Ectodermal cell (in vitro differentiated cells): ENCODE measurements around the gene NINJ2.
"Not testable (repeated sequence)": the region's sequence is repeated elsewhere in the genome, so short reads cannot be mapped to it uniquely, and the experiment has no call there.

Experiments used
- H3K27ac ChIP-seq: 2 replicates; pipeline ENCODE4 v1.7.0; 2013; ENCODE audit warnings: mild to moderate bottlenecking, low read depth, low read length; ENCODE audit not compliant: insufficient read depth, poor library complexity, severe bottlenecking
- H3K27me3 ChIP-seq: 2 replicates; pipeline ENCODE4 v1.7.0; 2013; ENCODE audit warnings: mild to moderate bottlenecking, low read length; ENCODE audit not compliant: insufficient read depth, control insufficient read depth, poor library complexity, severe bottlenecking
- H3K36me3 ChIP-seq: one replicate; pipeline ENCODE4 v1.7.0; 2013; ENCODE audit warnings: low read length; ENCODE audit not compliant: control insufficient read depth, insufficient read depth
- H3K4me1 ChIP-seq: one replicate; pipeline ENCODE4 v1.7.0; 2013; ENCODE audit warnings: low read length; ENCODE audit not compliant: control insufficient read depth, insufficient read depth
- H3K4me3 ChIP-seq: 2 replicates; pipeline ENCODE4 v1.7.0; 2013; ENCODE audit warnings: low read depth, low read length, control low read depth; ENCODE audit not compliant: insufficient read depth
- H3K9me3 ChIP-seq: 2 replicates; pipeline ENCODE4 v1.7.0; 2013; ENCODE audit warnings: mild to moderate bottlenecking, low read length, moderate library complexity; ENCODE audit not compliant: control insufficient read depth
- WGBS, 2 experiments: methylation state at CpG; one replicate each; pipeline ENCODE4 v1.1.7; 2013; ENCODE audit warnings: missing lambda C conversion rate in 2 of 2; 5-methylcytosine and 5-hydroxymethylcytosine counted together

NINJ2 gene

GRCh38 chr12:642633-643474, 20.4 kb downstream of the NINJ2 start:
- Histone ChIP-seq H3K27me3 (peaks cover 10% of the 10 kb centered on the region), H3K9me3 (no peaks in the 10 kb centered on the region), H3K4me1 (peaks cover 9% of the 10 kb centered on the region), H3K36me3 (no peaks in the 10 kb centered on the region), H3K27ac (no peak overlapping the region), H3K4me3 (peak overlapping the region; percentile 33)
- 3% methylated on average over 95 of the region's 95 CpGs for WGBS, 2 experiments

- H3K36me3 ChIP-seq, H3K27me3 ChIP-seq, H3K9me3 ChIP-seq, H3K4me1 ChIP-seq, H3K27ac ChIP-seq, H3K4me3 ChIP-seq: not testable (repeated sequence)
- 96 to 97% methylated on average over 11 of the region's 11 CpGs for WGBS, 2 experiments
These were observed 21.9 kb downstream of the NINJ2 start for GRCh38 chr12:641321-641720.

- 90 to 93% methylated on average over 3 of the region's 3 CpGs for WGBS, 2 experiments
- H3K4me1 ChIP-seq: peaks cover 4% of the 10 kb centered on the region
- no peaks in the 10 kb centered on the region for H3K9me3 ChIP-seq
- no peak overlapping the region for H3K4me3 ChIP-seq
- H3K27ac ChIP-seq: no peak overlapping the region
- peaks cover 10% of the 10 kb centered on the region for H3K27me3 ChIP-seq
- no peaks in the 10 kb centered on the region for H3K36me3 ChIP-seq
These were observed 22.5 kb downstream of the NINJ2 start for GRCh38 chr12:640773-641172.

GRCh38 chr12:639988-640387, 23.3 kb downstream of the NINJ2 start:
- Histone ChIP-seq H3K4me3 (no peak overlapping the region), H3K27me3 (peaks cover 10% of the 10 kb centered on the region), H3K9me3 (no peaks in the 10 kb centered on the region), H3K27ac (no peak overlapping the region), H3K4me1 (no peaks in the 10 kb centered on the region), H3K36me3 (no peaks in the 10 kb centered on the region)
- WGBS, 2 experiments: 92 to 94% methylated on average over 5 of the region's 5 CpGs

GRCh38 chr12:639566-639965, 23.7 kb downstream of the NINJ2 start:
- no peaks in the 10 kb centered on the region for H3K36me3 ChIP-seq
- 90 to 95% methylated on average over 5 of the region's 5 CpGs for WGBS, 2 experiments
- H3K9me3 ChIP-seq: no peaks in the 10 kb centered on the region
- no peak overlapping the region for H3K4me3 ChIP-seq
- no peaks in the 10 kb centered on the region for H3K4me1 ChIP-seq
- peaks cover 10% of the 10 kb centered on the region for H3K27me3 ChIP-seq
- no peak overlapping the region for H3K27ac ChIP-seq

- peaks cover 9% of the 10 kb centered on the region for H3K27me3 ChIP-seq
- no peaks in the 10 kb centered on the region for H3K9me3 ChIP-seq
- no peaks in the 10 kb centered on the region for H3K4me1 ChIP-seq
- no peak overlapping the region for H3K27ac ChIP-seq
- 77 to 98% methylated on average over 2 to 3 of the region's 3 CpGs for WGBS, 2 experiments
- no peaks in the 10 kb centered on the region for H3K36me3 ChIP-seq
- no peak overlapping the region for H3K4me3 ChIP-seq
These were observed 24.2 kb downstream of the NINJ2 start for GRCh38 chr12:638953-639557.

GRCh38 chr12:636632-637031, 26.6 kb downstream of the NINJ2 start:
- 95 to 97% methylated on average over 4 of the region's 4 CpGs for WGBS, 2 experiments
- Histone ChIP-seq H3K27me3 (no peaks in the 10 kb centered on the region), H3K4me1 (peaks cover 13% of the 10 kb centered on the region), H3K27ac (no peak overlapping the region), H3K4me3 (no peak overlapping the region), H3K36me3 (no peaks in the 10 kb centered on the region), H3K9me3 (no peaks in the 10 kb centered on the region)

GRCh38 chr12:633731-634130, 29.5 kb downstream of the NINJ2 start:
- Histone ChIP-seq H3K4me3 (no peak overlapping the region), H3K27me3 (no peaks in the 10 kb centered on the region), H3K36me3 (no peaks in the 10 kb centered on the region), H3K4me1 (peaks cover 15% of the 10 kb centered on the region), H3K27ac (no peak overlapping the region), H3K9me3 (no peaks in the 10 kb centered on the region)
- WGBS, 2 experiments: 89 to 90% methylated on average over 2 of the region's 2 CpGs

- H3K9me3 ChIP-seq: no peaks in the 10 kb centered on the region
- no peaks in the 10 kb centered on the region for H3K36me3 ChIP-seq
- H3K27ac ChIP-seq: peak overlapping the region; percentile 73
- H3K4me1 ChIP-seq: peaks cover 15% of the 10 kb centered on the region
- no peaks in the 10 kb centered on the region for H3K27me3 ChIP-seq
- WGBS, 2 experiments: 5 to 6% methylated on average over 7 of the region's 7 CpGs
- no peak overlapping the region for H3K4me3 ChIP-seq
These were observed 31.0 kb downstream of the NINJ2 start for GRCh38 chr12:632102-632696.
